H1 (cell line): ENCODE measurements around the gene TBCA. TPM values are rescaled to one million over a fixed set of nuclear protein-coding genes. Genes with fewer than 3 reads are reported as not detected.

Experiments
- CTCF ChIA-PET: fragments of 300-600 bp; sonication (Branson Sonifier 250); formaldehyde crosslinking; loops from one replicate; lab custom pipeline; 2021; ENCODE audit not compliant: partially characterized antibody; lab: Charles Lee
- POLR2A ChIA-PET: fragments of 300-600 bp; sonication (Branson Sonifier 250); formaldehyde crosslinking; loops from one replicate; lab custom pipeline; 2021; ENCODE audit warnings: inconsistent platforms; ENCODE audit not compliant: partially characterized antibody; lab: Charles Lee
- DNase-seq, 2 experiments: peaks; one replicate each; pipeline versions ENCODE4 v3.0.0 to v3.0.0-alpha.2; 2010 to 2022; ENCODE audit warnings: low spot score in 2 of 2, low read depth in 1 of 2, mixed read lengths in 1 of 2
- FAIRE-seq: peaks from 2 replicates; lab custom pipeline; 2011; peaks lifted over from hg19 to GRCh38; lab: Jason Lieb, UNC
- H2AFZ ChIP-seq: 2 replicates; pipeline ENCODE4 v1.8.1; 2012; ENCODE audit warnings: low read length, inconsistent platforms
- H2AK5ac ChIP-seq: 2 replicates; pipeline ENCODE4 v1.6.1; 2013; ENCODE audit warnings: low read depth, low read length
- H2BK120ac ChIP-seq: replicated peaks from 2 replicates; pipeline ENCODE3; 2013; ENCODE audit warnings: low read depth, low read length, inconsistent platforms
- H2BK12ac ChIP-seq: 2 replicates; pipeline ENCODE4 v1.6.1; 2013; ENCODE audit warnings: low read depth, low read length
- H2BK15ac ChIP-seq: 2 replicates; pipeline ENCODE4 v1.6.1; 2013; ENCODE audit warnings: low read length
- H2BK20ac ChIP-seq: 2 replicates; pipeline ENCODE4 v1.6.1; 2013; ENCODE audit warnings: low read length
- H2BK5ac ChIP-seq: 2 replicates; pipeline ENCODE4 v1.6.1; 2013; ENCODE audit warnings: low read depth, low read length
- H3K14ac ChIP-seq: 2 replicates; pipeline ENCODE4 v1.6.1; 2013; ENCODE audit warnings: inconsistent platforms; ENCODE audit not compliant: insufficient read length
- H3K18ac ChIP-seq: 2 replicates; pipeline ENCODE4 v1.6.1; 2013; ENCODE audit warnings: low read length; ENCODE audit errors: extremely low read depth
- H3K23ac ChIP-seq: 2 replicates; pipeline ENCODE4 v1.6.1; 2013; ENCODE audit warnings: inconsistent platforms; ENCODE audit not compliant: insufficient read length
- H3K23me2 ChIP-seq: 2 replicates; pipeline ENCODE4 v1.6.1; 2013; ENCODE audit warnings: low read depth, low read length
- H3K27ac ChIP-seq: 2 replicates; pipeline ENCODE4 v1.6.1; 2011; ENCODE audit warnings: low read depth, low read length, inconsistent platforms
- H3K27me3 ChIP-seq, 4 experiments: replicated peaks in 1 of 4; 1 replicate in 1 of 4; 2 replicates in 3 of 4; pipeline versions ENCODE4 v1.6.1 to v1.8.1; 2011 to 2013; ENCODE audit warnings: low read length in 3 of 4, mild to moderate bottlenecking in 3 of 4, inconsistent platforms in 2 of 4, mixed read lengths in 2 of 4, moderate library complexity in 1 of 4; ENCODE audit not compliant: control insufficient read depth in 3 of 4, insufficient read depth in 3 of 4; ENCODE audit errors: extremely low read depth in 1 of 4
- H3K36me3 ChIP-seq, 4 experiments: 2 replicates each; pipeline versions ENCODE4 v1.6.1 to v1.8.1; 2011 to 2013; ENCODE audit warnings: mild to moderate bottlenecking in 4 of 4, low read length in 3 of 4, moderate library complexity in 2 of 4, control low read depth in 1 of 4, inconsistent platforms in 1 of 4; ENCODE audit not compliant: insufficient read depth in 4 of 4, control insufficient read depth in 2 of 4
- H3K4ac ChIP-seq: replicated peaks from 2 replicates; pipeline ENCODE3; 2013; ENCODE audit warnings: low read length, low read depth, mixed read lengths, inconsistent platforms; ENCODE audit not compliant: insufficient read length
- H3K4me1 ChIP-seq, 4 experiments: replicated peaks in 1 of 4; 1 replicate in 1 of 4; 2 replicates in 3 of 4; pipeline versions ENCODE4 v1.6.1 to v1.8.1; 2011 to 2013; ENCODE audit warnings: low read length in 3 of 4, inconsistent platforms in 2 of 4, mixed read lengths in 1 of 4; ENCODE audit not compliant: insufficient read depth in 4 of 4, control insufficient read depth in 3 of 4
- H3K4me2 ChIP-seq, 2 experiments: 2 replicates each; pipeline versions ENCODE4 v1.6.1 to v1.8.1; 2011 to 2013; ENCODE audit warnings: low read depth in 2 of 2, low read length in 2 of 2, control low read depth in 1 of 2, inconsistent platforms in 1 of 2, mild to moderate bottlenecking in 1 of 2; ENCODE audit not compliant: insufficient read depth in 1 of 2
- H3K4me3 ChIP-seq, 4 experiments: fragments of 200-600, 300-600 bp in 1 of 4; sonication (generic), shearing (Covaris generic), sonication (Bioruptor Twin) in 1 of 4; 2 replicates each; pipeline versions ENCODE4 v1.5.1 to v1.8.1; 2011 to 2016; ENCODE audit warnings: low read length in 4 of 4, low read depth in 3 of 4, control low read depth in 2 of 4, inconsistent platforms in 2 of 4, mild to moderate bottlenecking in 2 of 4, mixed read lengths in 1 of 4, moderate library complexity in 1 of 4; ENCODE audit not compliant: insufficient read depth in 2 of 4; ENCODE audit errors: extremely low read depth in 1 of 4
- H3K56ac ChIP-seq: replicated peaks from 2 replicates; pipeline ENCODE3; 2013; ENCODE audit warnings: low read depth, mild to moderate bottlenecking, mixed read lengths, low read length, inconsistent platforms; ENCODE audit not compliant: insufficient read length
- H3K79me1 ChIP-seq: 2 replicates; pipeline ENCODE4 v1.6.1; 2013; ENCODE audit warnings: low read depth, low read length, control low read depth
- H3K79me2 ChIP-seq, 2 experiments: 2 replicates each; pipeline versions ENCODE4 v1.6.1 to v1.8.1; 2012 to 2013; ENCODE audit warnings: low read length in 2 of 2, mild to moderate bottlenecking in 2 of 2, inconsistent platforms in 1 of 2; ENCODE audit not compliant: insufficient read depth in 2 of 2, control insufficient read depth in 1 of 2
- H3K9ac ChIP-seq, 4 experiments: replicated peaks in 1 of 4; 1 replicate in 1 of 4; 2 replicates in 3 of 4; pipeline versions ENCODE4 v1.6.1 to v1.8.1; 2011 to 2013; ENCODE audit warnings: low read depth in 3 of 4, low read length in 3 of 4, control low read depth in 2 of 4, mild to moderate bottlenecking in 2 of 4, moderate library complexity in 2 of 4, inconsistent platforms in 1 of 4; ENCODE audit errors: extremely low read depth in 1 of 4
- H3K9me3 ChIP-seq, 2 experiments: 2 replicates each; pipeline versions ENCODE4 v1.6.1 to v1.8.1; 2012 to 2013; ENCODE audit warnings: mild to moderate bottlenecking in 2 of 2, moderate library complexity in 2 of 2, control low read depth in 1 of 2, inconsistent platforms in 1 of 2, low read depth in 1 of 2, low read length in 1 of 2, mixed read lengths in 1 of 2; ENCODE audit not compliant: insufficient read depth in 2 of 2
- H4K20me1 ChIP-seq, 2 experiments: replicated peaks in 1 of 2; 2 replicates each; pipeline versions ENCODE3 to v1.8.1; 2011 to 2013; ENCODE audit warnings: inconsistent platforms in 2 of 2, low read length in 2 of 2, mild to moderate bottlenecking in 1 of 2; ENCODE audit not compliant: insufficient read depth in 2 of 2, control insufficient read depth in 1 of 2
- H4K5ac ChIP-seq: 2 replicates; pipeline ENCODE4 v1.6.1; 2013; ENCODE audit warnings: low read length, low read depth, mixed read lengths, inconsistent platforms; ENCODE audit not compliant: insufficient read length
- H4K8ac ChIP-seq: 2 replicates; pipeline ENCODE4 v1.8.0; 2013; ENCODE audit warnings: mild to moderate bottlenecking, moderate library complexity, low read length, inconsistent platforms; ENCODE audit not compliant: insufficient read depth; ENCODE audit errors: extremely low read depth
- H4K91ac ChIP-seq: replicated peaks from 2 replicates; pipeline ENCODE3; 2013; ENCODE audit warnings: low read length, mixed read lengths, inconsistent platforms; ENCODE audit not compliant: insufficient read length
- BACH1 ChIP-seq: IDR thresholded peaks from 2 replicates; pipeline ENCODE4 v1.6.1; 2012; ENCODE audit warnings: low read length, improper control_type of control experiment
- CBX8 ChIP-seq: fragments of 300-800, 300-1000 bp; sonication (generic); IDR thresholded peaks from 2 replicates; pipeline ENCODE4 v1.7.1; 2016; ENCODE audit warnings: low read depth, low read length, borderline replicate concordance
- CTBP2 ChIP-seq: IDR thresholded peaks from 2 replicates; pipeline ENCODE4 v1.7.0; 2011; ENCODE audit warnings: borderline replicate concordance, mild to moderate bottlenecking, moderate library complexity, mixed read lengths, low read length; ENCODE audit not compliant: insufficient read depth, insufficient read length
- HDAC2 ChIP-seq, 2 experiments: fragments of 300-600 bp in 1 of 2; sonication (generic) in 1 of 2; IDR thresholded peaks; 2 replicates each; pipeline ENCODE4 v1.6.1; 2011 to 2012; ENCODE audit warnings: low read depth in 2 of 2, low read length in 2 of 2, mild to moderate bottlenecking in 2 of 2, moderate library complexity in 2 of 2, borderline replicate concordance in 1 of 2, inconsistent platforms in 1 of 2
- POLR2A ChIP-seq, 2 experiments: IDR thresholded peaks; 1 replicate in 1 of 2; 2 replicates in 1 of 2; pipeline ENCODE4 v1.6.1; 2011; ENCODE audit warnings: low read depth in 2 of 2, low read length in 2 of 2, mild to moderate bottlenecking in 2 of 2; ENCODE audit errors: control extremely low read depth in 1 of 2
- POLR2AphosphoS5 ChIP-seq: IDR thresholded peaks from 2 replicates; pipeline ENCODE4 v1.6.1; 2011; ENCODE audit warnings: low read depth, low read length
- RAD21 ChIP-seq, 2 experiments: IDR thresholded peaks in 1 of 2; conservative IDR thresholded peaks in 1 of 2; 2 replicates each; pipeline ENCODE4 v1.6.1; 2011; ENCODE audit warnings: low read depth in 2 of 2, low read length in 2 of 2, improper control_type of control experiment in 1 of 2, inconsistent platforms in 1 of 2, mild to moderate bottlenecking in 1 of 2, moderate library complexity in 1 of 2
- SP2 ChIP-seq: IDR thresholded peaks from 2 replicates; pipeline ENCODE4 v1.6.1; 2012; ENCODE audit warnings: mild to moderate bottlenecking, low read length, inconsistent platforms
- TBP ChIP-seq: IDR thresholded peaks from 2 replicates; pipeline ENCODE4 v1.6.1; 2011; ENCODE audit warnings: low read depth, low read length, improper control_type of control experiment
- WGBS, 2 experiments: shearing (Covaris generic) in 1 of 2; methylation state at CpG; one replicate each; pipeline versions ENCODE4 v1.1.6 to v1.1.7; 2013 to 2015; ENCODE audit warnings: low lambda C conversion rate in 2 of 2, mixed read lengths in 2 of 2, inconsistent platforms in 1 of 2, low coverage in 1 of 2, missing lambda C conversion rate in 1 of 2; ENCODE audit not compliant: insufficient replicate concordance in 2 of 2, insufficient coverage in 1 of 2, insufficient read length in 1 of 2; ENCODE audit errors: extremely low coverage in 1 of 2, missing lambda C conversion rate in 1 of 2; 5-methylcytosine and 5-hydroxymethylcytosine counted together
- polyA plus RNA-seq, 7 experiments: library from polyadenylated mRNA; depleted of rRNA in 3 of 7; stranded (reverse) in 5 of 7; unstranded in 2 of 7; fragments of >200 nt in 5 of 7; fragments of 200-250 nt in 2 of 7; gene quantifications; 1 replicate in 5 of 7; 2 replicates in 1 of 7; 4 replicates in 1 of 7; pipeline versions ENCODE4 v1.2.1 to v1.2.3, GENCODE V29; 2011 to 2013; ENCODE audit warnings: missing spikeins in 2 of 7, mixed read lengths in 2 of 7
- total RNA-seq: library from RNA; stranded (reverse); fragmentation: NEBNext Ultra II Directional; extraction: Animal tissue kit (Norgen Biotek cat#: 25700); gene quantifications from 2 replicates; pipeline ENCODE4 v1.2.1, GENCODE V29; 2021
- TF ChIP-seq, protein P1 (sequence below): IDR thresholded peaks from 2 replicates; pipeline ENCODE4 v1.6.1; 2011; ENCODE audit warnings: low read depth, mild to moderate bottlenecking, low read length; ENCODE audit not compliant: insufficient read depth

The TBCA gene
- total and polyA plus RNA-seq, 2 of the 8 experiments (the other 6 are each of a cell fraction or from before 2014, with no cell fraction given), result 55.7 to 320 TPM

DNA sequence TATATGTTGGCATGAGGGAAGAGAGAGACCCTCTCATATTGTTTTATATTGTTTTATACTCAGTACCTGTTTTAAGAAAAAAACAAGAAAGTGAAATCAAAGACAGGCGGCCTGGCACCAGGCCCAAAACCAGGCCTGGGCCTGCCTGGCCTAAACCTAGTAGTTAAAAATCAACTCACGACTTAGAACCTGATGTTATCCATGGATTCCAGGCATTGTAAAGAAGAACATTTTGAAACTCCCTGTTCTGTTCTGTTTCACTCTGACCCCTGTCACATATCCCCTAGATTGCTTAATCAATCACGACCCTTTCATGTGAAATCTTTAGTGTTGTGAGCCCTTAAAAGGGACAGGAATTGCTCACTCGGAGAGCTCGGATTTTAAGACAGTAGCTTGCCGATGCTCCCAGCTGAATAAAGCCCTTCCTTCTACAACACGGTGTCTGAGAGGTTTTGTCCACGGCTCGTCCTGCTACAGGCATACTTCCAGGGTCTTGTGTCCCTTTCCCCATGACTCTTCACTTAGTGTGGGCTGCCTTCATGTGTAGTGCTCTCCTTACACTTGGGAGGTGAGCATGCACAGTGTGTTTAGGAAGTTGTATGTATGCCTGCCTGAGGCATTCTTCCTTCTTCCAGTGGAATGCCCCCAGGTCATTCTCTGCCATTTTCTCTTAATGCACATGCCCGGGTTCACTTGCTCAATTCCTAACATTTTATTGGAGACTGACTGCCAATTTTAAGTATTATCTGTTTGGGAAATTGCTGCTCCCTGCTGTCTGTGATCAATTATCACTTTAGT is 17.8 kb downstream of the TBCA start:
- Histone ChIP-seq H2BK20ac (no peak overlapping the region), H4K5ac (no peak overlapping the region), H2AFZ (no peak overlapping the region), H3K14ac (no peak overlapping the region), H3K4ac (no peak overlapping the region), H3K9ac (no peak overlapping the region), H3K9me3 (peaks cover 3 to 17% of the 10 kb centered on the region in 2 experiments; a peak in 1 of 4 replicates), H2BK120ac (no peak overlapping the region), H3K4me2 (no peak overlapping the region), H2BK12ac (no peak overlapping the region), H3K4me3 (no peak overlapping the region), H3K36me3 (peaks cover 0 to 7% (median 2%) of the 10 kb centered on the region in 4 experiments; a peak in 2 of 8 replicates), H2BK5ac (no peak overlapping the region; the same call in 1 of the 2 replicates), H3K27me3 (no peaks in the 10 kb centered on the region), H3K27ac (no peak overlapping the region), H3K4me1 (peaks cover 0 to 6% (median under 1%) of the 10 kb centered on the region in 4 experiments; a peak in 3 of 7 replicates), H3K18ac (no peak overlapping the region), H4K91ac (no peak overlapping the region), H3K23ac (no peak overlapping the region), H2BK15ac (no peak overlapping the region), H3K23me2 (no peaks in the 10 kb centered on the region), H4K8ac (no peak overlapping the region), H4K20me1 (peaks cover 0 to 6% of the 10 kb centered on the region in 2 experiments), H2AK5ac (no peak overlapping the region), H3K56ac (no peak overlapping the region), H3K79me2 (peaks cover 12 to 88% of the 10 kb centered on the region in 2 experiments; a peak in 3 of 4 replicates), H3K79me1 (peaks cover 3% of the 10 kb centered on the region)
- WGBS, 2 experiments, result 80% methylated on average over 10 of the region's 10 CpGs; no CpG with 5 or more reads in 1 of the 2 experiments
- no peak for FAIRE-seq
- no peak for TF ChIP-seq POLR2A (IDR thresholded peaks at IDR 0.05; ENCODE audit: control extremely low read depth in 1 of 2, low read depth in 2 of 2, low read length in 2 of 2)
- TF ChIP-seq SP2, result no peak
- no peak for TF ChIP-seq CTBP2
- no peak for TF ChIP-seq POLR2AphosphoS5
- TF ChIP-seq TBP, result no peak
- no peak for TF ChIP-seq RAD21 (IDR thresholded peaks at IDR 0.05 in 1 of 2, conservative IDR thresholded peaks at IDR 0.05 in 1 of 2; ENCODE audit: low read depth in 2 of 2, low read length in 2 of 2)
- TF ChIP-seq CBX8, result no peak
- no peak for TF ChIP-seq BACH1
- no peak for TF ChIP-seq HDAC2 (IDR thresholded peaks at IDR 0.05; ENCODE audit: borderline replicate concordance in 1 of 2, low read depth in 2 of 2, low read length in 2 of 2)
- TF ChIP-seq, protein P1, sequence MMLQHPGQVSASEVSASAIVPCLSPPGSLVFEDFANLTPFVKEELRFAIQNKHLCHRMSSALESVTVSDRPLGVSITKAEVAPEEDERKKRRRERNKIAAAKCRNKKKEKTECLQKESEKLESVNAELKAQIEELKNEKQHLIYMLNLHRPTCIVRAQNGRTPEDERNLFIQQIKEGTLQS, result no peak
- ChIA-PET CTCF (no interaction called here), POLR2A (interaction anchor here (1.3 to 3.6 kb wide), 3 partner anchors 15 to 29 kb away, joined by 3 to 9 read pairs (median 4); no protein-coding TSS in a partner anchor)
- DNase-seq, result no peak
